Mesodermal cell (in vitro differentiated cells): Measurements from ENCODE around the gene IL11RA.
"Not testable (repeated sequence)": the region's sequence is repeated elsewhere in the genome, so short reads cannot be mapped to it uniquely, and the experiment has no call there.

ENCODE experiments used
- H3K27ac ChIP-seq: 2 replicates; pipeline ENCODE4 v1.7.0; 2013; ENCODE audit warnings: mild to moderate bottlenecking, low read depth, low read length, moderate library complexity; ENCODE audit not compliant: severe bottlenecking
- H3K36me3 ChIP-seq: 2 replicates; pipeline ENCODE4 v1.7.1; 2013; ENCODE audit warnings: mild to moderate bottlenecking, low read length, moderate library complexity; ENCODE audit not compliant: control insufficient read depth, insufficient read depth
- H3K4me1 ChIP-seq: one replicate; pipeline ENCODE4 v1.7.1; 2013; ENCODE audit warnings: mild to moderate bottlenecking, low read length; ENCODE audit not compliant: insufficient read depth, control insufficient read depth, poor library complexity, severe bottlenecking
- H3K4me3 ChIP-seq: 2 replicates; pipeline ENCODE4 v1.7.0; 2013; ENCODE audit warnings: low read length, control low read depth, mild to moderate bottlenecking; ENCODE audit not compliant: insufficient read depth, poor library complexity, severe bottlenecking; ENCODE audit errors: extremely low read depth
- H3K9me3 ChIP-seq: 2 replicates; pipeline ENCODE4 v1.7.1; 2013; ENCODE audit warnings: mild to moderate bottlenecking, low read length, moderate library complexity; ENCODE audit not compliant: control insufficient read depth
- WGBS, 2 experiments: methylation state at CpG; one replicate each; pipeline ENCODE4 v1.1.5; 2013; ENCODE audit warnings: missing lambda C conversion rate in 2 of 2; ENCODE audit not compliant: insufficient coverage in 2 of 2; 5-methylcytosine and 5-hydroxymethylcytosine counted together

The IL11RA gene

DNA sequence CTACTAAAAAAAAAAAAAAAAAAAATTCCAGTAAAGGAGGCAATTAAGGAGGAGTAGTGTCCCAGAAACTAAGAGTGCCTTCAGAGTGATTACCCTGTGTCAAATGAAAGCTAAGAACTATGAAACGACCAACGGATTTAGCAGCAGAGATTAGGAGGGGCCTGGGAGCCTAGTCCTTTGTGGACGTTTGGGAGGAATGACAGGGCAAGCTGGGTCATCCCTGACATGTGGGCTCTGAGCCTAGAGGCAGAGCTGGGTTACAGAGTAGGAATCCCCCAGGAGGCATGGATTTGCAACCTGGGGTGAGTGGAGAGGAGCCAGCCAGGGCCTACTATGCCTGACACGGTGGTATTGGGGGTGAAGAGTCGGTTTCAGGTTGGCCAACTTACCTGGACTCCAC is 18.8 kb upstream of the IL11RA start:
- 67 to 82% methylated on average over 3 to 4 of the region's 5 CpGs for WGBS, 2 experiments
- no peaks in the 10 kb centered on the region for H3K36me3 ChIP-seq
- H3K4me1 ChIP-seq: peaks cover 6% of the 10 kb centered on the region
- no peaks in the 10 kb centered on the region for H3K9me3 ChIP-seq
- H3K4me3 ChIP-seq: no peak overlapping the region
- no peak overlapping the region for H3K27ac ChIP-seq

GRCh38 chr9:34633851-34634550 is 18.0 kb upstream of the IL11RA start:
- no peaks in the 10 kb centered on the region for H3K9me3 ChIP-seq
- WGBS, 2 experiments: 14 to 29% methylated on average over 2 to 3 of the region's 3 CpGs
- H3K4me1 ChIP-seq: peaks cover 9% of the 10 kb centered on the region
- no peak overlapping the region for H3K4me3 ChIP-seq
- H3K27ac ChIP-seq: no peak overlapping the region
- no peaks in the 10 kb centered on the region for H3K36me3 ChIP-seq

- 60% methylated on average over 1 of the region's 3 CpGs; no CpG with 5 or more reads in 1 of the 2 experiments for WGBS, 2 experiments
Observed at GRCh38 chr9:34634551-34635248, 17.3 kb upstream of the IL11RA start.

DNA sequence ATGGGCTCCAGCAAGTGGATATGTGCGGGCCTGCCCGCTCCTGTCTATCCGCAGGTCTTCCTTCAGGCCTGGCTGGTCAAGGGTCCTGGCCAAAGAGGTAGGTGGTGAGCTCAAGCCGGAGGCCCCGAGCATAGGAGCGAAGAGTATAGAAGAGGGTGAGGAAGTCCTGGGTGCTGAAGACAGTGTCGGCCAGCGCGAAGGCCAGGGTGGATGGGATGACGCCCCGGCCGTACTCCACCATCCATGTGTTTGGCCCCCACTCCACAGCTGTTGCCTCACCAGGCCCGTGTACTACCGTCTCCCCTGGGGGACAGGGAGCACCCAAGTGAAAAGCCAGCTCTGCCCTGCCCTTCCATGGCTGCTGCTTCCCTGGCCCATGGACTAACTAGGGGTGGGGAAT is 16.4 kb upstream of the IL11RA start:
- H3K4me1 ChIP-seq: peaks cover 9% of the 10 kb centered on the region
- H3K4me3 ChIP-seq: no peak overlapping the region
- WGBS, 2 experiments: 96 to 98% methylated on average over 8 to 13 of the region's 14 CpGs
- no peaks in the 10 kb centered on the region for H3K36me3 ChIP-seq
- H3K9me3 ChIP-seq: no peaks in the 10 kb centered on the region
- H3K27ac ChIP-seq: no peak overlapping the region

More at GRCh38 chr9:34634551-34635248, 17.3 kb upstream of the IL11RA start:
- Histone ChIP-seq H3K4me1 (peaks cover 9% of the 10 kb centered on the region), H3K27ac (no peak overlapping the region), H3K9me3 (no peaks in the 10 kb centered on the region), H3K36me3 (no peaks in the 10 kb centered on the region), H3K4me3 (no peak overlapping the region)

- WGBS, 2 experiments: 17 to 21% methylated on average over 20 of the region's 23 CpGs
- Histone ChIP-seq H3K27ac (no peak overlapping the region), H3K36me3 (no peaks in the 10 kb centered on the region), H3K4me1 (peaks cover 9% of the 10 kb centered on the region), H3K9me3 (no peaks in the 10 kb centered on the region), H3K4me3 (peak overlapping the region; percentile 61)
Observed at GRCh38 chr9:34636791-34637355, 15.1 kb upstream of the IL11RA start.

GRCh38 chr9:34637356-34638137 is 14.4 kb upstream of the IL11RA start, which contains the start of gene SIGMAR1:
Gene SIGMAR1 (minus strand): TSS chr9:34637787. CDS start chr9:34637697, 90 bp downstream.
- H3K4me1 ChIP-seq: peaks cover 9% of the 10 kb centered on the region
- no peaks in the 10 kb centered on the region for H3K36me3 ChIP-seq
- peak within 1 kb of the TSS; percentile 61 for H3K4me3 ChIP-seq
- 2 to 3% methylated on average over 60 of the region's 74 CpGs for WGBS, 2 experiments
- H3K9me3 ChIP-seq: no peaks in the 10 kb centered on the region
- no peak within 1 kb of the TSS for H3K27ac ChIP-seq

DNA sequence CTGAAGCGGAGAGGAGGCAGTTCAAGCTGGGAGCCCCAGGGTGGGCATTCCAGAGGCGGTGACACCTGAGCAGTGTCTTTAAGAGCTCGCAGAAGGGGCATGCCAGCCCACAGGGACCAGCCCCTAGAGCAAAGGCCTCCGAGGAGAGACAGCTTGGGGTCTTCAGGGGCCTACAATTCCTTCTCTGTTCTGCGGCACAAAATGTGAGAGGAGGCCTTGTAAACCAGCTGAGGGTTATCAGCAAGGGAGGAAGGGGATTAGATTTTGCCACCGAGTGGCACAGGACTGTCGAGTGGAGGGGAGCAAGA is 13.9 kb upstream of the IL11RA start:
- 36 to 37% methylated on average over 7 of the region's 7 CpGs for WGBS, 2 experiments
- peak overlapping the region; percentile 61 for H3K4me3 ChIP-seq

DNA sequence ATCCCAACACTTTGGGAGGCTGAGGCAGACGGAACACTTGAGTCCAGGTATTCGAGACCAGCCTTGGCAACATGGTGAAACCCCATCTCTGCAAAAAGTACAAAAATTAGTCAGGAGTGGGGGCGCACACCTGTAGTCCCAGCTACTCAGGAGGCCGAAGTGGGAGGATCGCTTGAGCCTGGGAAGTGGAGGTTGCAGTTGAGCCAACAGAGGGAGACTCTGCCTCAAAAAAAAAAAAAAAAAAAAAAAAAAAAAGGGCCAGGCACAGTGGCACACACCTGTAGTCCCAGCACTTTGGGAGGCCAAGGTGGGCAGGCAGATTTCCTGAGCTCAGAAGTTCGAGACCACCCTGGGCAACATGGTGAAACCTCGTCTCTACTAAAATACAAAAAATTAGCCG is 12.7 kb upstream of the IL11RA start:
- H3K27ac ChIP-seq, H3K9me3 ChIP-seq, H3K36me3 ChIP-seq, H3K4me3 ChIP-seq, H3K4me1 ChIP-seq: not testable (repeated sequence)
- 89 to 95% methylated on average over 5 to 6 of the region's 8 CpGs for WGBS, 2 experiments

More for the DNA sequence above, 13.9 kb upstream of the IL11RA start:
- H3K4me1 ChIP-seq: peaks cover 9% of the 10 kb centered on the region
- H3K9me3 ChIP-seq: no peaks in the 10 kb centered on the region
- no peak overlapping the region for H3K27ac ChIP-seq
- H3K36me3 ChIP-seq: no peaks in the 10 kb centered on the region

GRCh38 chr9:34642679-34643078 is 9.3 kb upstream of the IL11RA start:
- H3K27ac ChIP-seq: no peak overlapping the region
- no peaks in the 10 kb centered on the region for H3K9me3 ChIP-seq
- no peak overlapping the region for H3K4me3 ChIP-seq
- H3K36me3 ChIP-seq: no peaks in the 10 kb centered on the region
- 100% methylated on average over 1 of the region's 1 CpG; no CpG with 5 or more reads in 1 of the 2 experiments for WGBS, 2 experiments
- H3K4me1 ChIP-seq: peaks cover 10% of the 10 kb centered on the region

DNA sequence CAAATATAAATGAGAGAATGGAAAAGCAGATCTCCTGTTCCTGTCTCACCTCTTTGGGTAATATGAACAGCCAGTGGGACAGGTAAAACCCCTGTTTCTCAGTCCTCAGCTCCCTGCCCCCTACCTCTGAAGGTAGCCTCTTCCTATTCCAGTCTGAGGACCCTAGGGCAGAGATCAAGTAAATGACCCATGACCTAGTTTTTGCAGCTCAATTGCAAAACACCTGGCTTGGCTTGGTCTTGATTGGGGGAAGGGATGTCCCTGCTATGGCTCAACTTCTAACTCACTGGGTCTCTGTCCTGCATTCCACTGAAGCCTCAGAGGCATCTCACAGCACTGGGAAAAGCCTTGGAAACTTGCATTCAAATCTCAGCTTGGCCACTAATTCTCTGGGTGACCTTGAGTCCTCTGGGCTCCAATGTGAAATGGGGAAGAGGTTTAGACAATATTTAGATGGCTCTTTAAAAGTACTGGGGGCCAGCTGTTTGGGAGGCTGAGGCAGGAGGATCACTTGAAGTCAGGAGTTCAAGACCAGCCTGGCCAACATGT is 7.1 kb upstream of the IL11RA start:
- Histone ChIP-seq H3K4me1 (peaks cover 6% of the 10 kb centered on the region), H3K36me3 (peaks cover 17% of the 10 kb centered on the region), H3K27ac (no peak overlapping the region), H3K9me3 (no peaks in the 10 kb centered on the region), H3K4me3 (no peak overlapping the region)
